NCI-H2029 (cell line): Measurements from ENCODE around the gene SLC36A3.
A peak's percentile ranks its signal among the peaks of the same experiment; 100 is the strongest.
"Not testable (repeated sequence)": the region's sequence is repeated elsewhere in the genome, so short reads cannot be mapped to it uniquely, and the experiment has no call there.

Source experiments
- DNase-seq: peaks from one replicate; lab custom pipeline; 2025; lab: John Stamatoyannopoulos, UW

The SLC36A3 gene

GRCh38 chr5:151303666-151304065 lies at the start of gene SLC36A3:
Gene SLC36A3 (minus strand): TSS chr5:151303766. CDS start chr5:151303354, 412 bp downstream.
- no peak for DNase-seq

- no peak for DNase-seq
Observed at GRCh38 chr5:151351671-151352070, 48.1 kb upstream of the SLC36A3 start.

GRCh38 chr5:151348789-151349188 lies 45.2 kb upstream of the SLC36A3 start:
- DNase-seq: no peak

- DNase-seq: no peak
Observed at GRCh38 chr5:151347369-151347768, 43.8 kb upstream of the SLC36A3 start, which contains the start of gene SLC36A2. Gene SLC36A2 (minus strand): TSS chr5:151347559. CDS start chr5:151347460, 99 bp downstream.

- DNase-seq: no peak
Observed at GRCh38 chr5:151345808-151346478, 42.4 kb upstream of the SLC36A3 start.

GRCh38 chr5:151345187-151345807 lies 41.7 kb upstream of the SLC36A3 start:
- DNase-seq: no peak

- DNase-seq: no peak
Observed at GRCh38 chr5:151344088-151344487, 40.5 kb upstream of the SLC36A3 start.

- DNase-seq: no peak
Observed at GRCh38 chr5:151340004-151340403, 36.4 kb upstream of the SLC36A3 start.

GRCh38 chr5:151338734-151339133 lies 35.2 kb upstream of the SLC36A3 start:
- DNase-seq: no peak

GRCh38 chr5:151332857-151333256 lies 29.3 kb upstream of the SLC36A3 start:
- no peak for DNase-seq

GRCh38 chr5:151328734-151329133 lies 25.2 kb upstream of the SLC36A3 start:
- DNase-seq: no peak

- no peak for DNase-seq
Observed at GRCh38 chr5:151327585-151327984, 24.0 kb upstream of the SLC36A3 start.

GRCh38 chr5:151326266-151326665 lies 22.7 kb upstream of the SLC36A3 start:
- no peak for DNase-seq

GRCh38 chr5:151320481-151320880 lies 16.9 kb upstream of the SLC36A3 start:
- no peak for DNase-seq

GRCh38 chr5:151318850-151319732 lies 15.5 kb upstream of the SLC36A3 start:
- no peak for DNase-seq

- DNase-seq: no peak
Observed at GRCh38 chr5:151317871-151318270, 14.3 kb upstream of the SLC36A3 start.

GRCh38 chr5:151315998-151316597 lies 12.5 kb upstream of the SLC36A3 start:
- peak; percentile 60 for DNase-seq

GRCh38 chr5:151313357-151313756 lies 9.8 kb upstream of the SLC36A3 start:
- no peak for DNase-seq

GRCh38 chr5:151312756-151313324 lies 9.3 kb upstream of the SLC36A3 start:
- no peak for DNase-seq

GRCh38 chr5:151310932-151311331 lies 7.4 kb upstream of the SLC36A3 start:
- DNase-seq: no peak

GRCh38 chr5:151309821-151310220 lies 6.3 kb upstream of the SLC36A3 start:
- DNase-seq: not testable (repeated sequence)

GRCh38 chr5:151309266-151309665 lies 5.7 kb upstream of the SLC36A3 start:
- DNase-seq: not testable (repeated sequence)
